HG03095 (cell line): ENCODE data around the gene PIN1.

Source experiments
- ATAC-seq: cut with Tn5 transposase; IDR thresholded peaks from one replicate; pipeline ENCODE4 v1.9.1; 2021; ENCODE audit warnings: moderate library complexity; ENCODE audit not compliant: unreplicated experiment

The PIN1 gene

GRCh38 chr19:9883231-9883758 lies 48.2 kb downstream of the PIN1 start:
- no peak for ATAC-seq

DNA sequence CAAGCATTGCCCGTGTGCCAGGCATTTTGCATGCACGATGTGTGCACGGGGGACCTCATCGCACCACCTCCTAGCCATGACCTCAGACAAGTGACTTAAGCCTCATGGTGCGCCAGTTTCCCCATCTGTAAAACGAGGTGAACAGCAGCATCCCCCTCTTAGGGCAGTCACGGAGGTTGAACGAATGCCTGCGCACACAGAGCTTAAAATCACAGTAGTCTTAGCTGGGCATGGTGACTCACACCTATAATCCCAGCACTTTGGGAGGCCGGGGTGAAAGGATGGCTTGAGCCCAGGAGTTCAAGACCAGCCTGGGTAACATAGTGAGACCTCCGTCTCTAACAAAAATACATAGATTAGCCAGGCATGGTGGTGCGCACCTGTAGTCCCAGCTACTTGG lies 48.6 kb downstream of the PIN1 start:
- ATAC-seq, result no peak

- ATAC-seq, result no peak
Measured at GRCh38 chr19:9885077-9885552, 50.0 kb downstream of the PIN1 start.

GRCh38 chr19:9891609-9892373 lies 56.7 kb downstream of the PIN1 start:
- ATAC-seq, result no peak
